WERI-Rb-1 (cell line): ENCODE results near the gene UBE2F.

Source experiments
- DNase-seq: peaks from one replicate; pipeline ENCODE4 v3.0.0-alpha.2; 2020
- H3K27ac ChIP-seq: fragments of 250-450 bp; sonication (Bioruptor Pico); 2 replicates; pipeline ENCODE4 v1.5.1; 2020; ENCODE audit warnings: mild to moderate bottlenecking, moderate library complexity
- H3K27me3 ChIP-seq: fragments of 250-450 bp; sonication (Bioruptor Pico); 2 replicates; pipeline ENCODE4 v1.5.1; 2021; ENCODE audit warnings: mild to moderate bottlenecking, low read depth, moderate library complexity; ENCODE audit not compliant: insufficient read depth, severe bottlenecking
- H3K36me3 ChIP-seq: fragments of 250-450 bp; sonication (Bioruptor Pico); 2 replicates; pipeline ENCODE4 v1.5.1; 2020; ENCODE audit warnings: mild to moderate bottlenecking, moderate library complexity
- H3K4me3 ChIP-seq: 2 replicates; pipeline ENCODE4 v1.5.1; 2011; ENCODE audit warnings: low read depth, mild to moderate bottlenecking, control low read depth, low read length
- H3K9me3 ChIP-seq: fragments of 250-450 bp; sonication (Bioruptor Pico); 2 replicates; pipeline ENCODE4 v1.5.1; 2021; ENCODE audit warnings: mild to moderate bottlenecking, moderate library complexity; ENCODE audit not compliant: severe bottlenecking
- CTCF ChIP-seq: IDR thresholded peaks from 2 replicates; pipeline ENCODE4 v1.5.1; 2011; ENCODE audit warnings: low read depth, mild to moderate bottlenecking, control low read depth, inconsistent platforms, low read length

UBE2F gene

GRCh38 chr2:237922641-237923361 lies 44.0 kb upstream of the UBE2F start:
- H3K27me3 ChIP-seq: no peaks in the 10 kb centered on the region
- H3K36me3 ChIP-seq: no peaks in the 10 kb centered on the region
- TF ChIP-seq CTCF: no peak
- no peak for DNase-seq
- H3K27ac ChIP-seq: no peak overlapping the region
- no peaks in the 10 kb centered on the region for H3K9me3 ChIP-seq
- no peak overlapping the region for H3K4me3 ChIP-seq

- H3K9me3 ChIP-seq: no peaks in the 10 kb centered on the region
- H3K36me3 ChIP-seq: no peaks in the 10 kb centered on the region
- peak overlapping the region; percentile 3; the same call in 1 of the 2 replicates for H3K4me3 ChIP-seq
- peak; percentile 91 for TF ChIP-seq CTCF
- peak; percentile 63 for DNase-seq
- H3K27ac ChIP-seq: no peak overlapping the region; the same call in 1 of the 2 replicates
- no peaks in the 10 kb centered on the region for H3K27me3 ChIP-seq
These were observed 43.2 kb upstream of the UBE2F start for GRCh38 chr2:237923481-237924163.

GRCh38 chr2:237924164-237924534 lies 42.7 kb upstream of the UBE2F start:
- H3K9me3 ChIP-seq: no peaks in the 10 kb centered on the region
- no peak for TF ChIP-seq CTCF
- H3K36me3 ChIP-seq: no peaks in the 10 kb centered on the region
- H3K27ac ChIP-seq: no peak overlapping the region
- DNase-seq: no peak
- H3K4me3 ChIP-seq: no peak overlapping the region
- H3K27me3 ChIP-seq: no peaks in the 10 kb centered on the region

- TF ChIP-seq CTCF: no peak
- no peak for DNase-seq
- H3K9me3 ChIP-seq: peaks cover 9% of the 10 kb centered on the region
These were observed 39.7 kb upstream of the UBE2F start for GRCh38 chr2:237927135-237927534.

GRCh38 chr2:237927986-237928385 lies 38.8 kb upstream of the UBE2F start:
- no peaks in the 10 kb centered on the region for H3K27me3 ChIP-seq
- no peak for TF ChIP-seq CTCF
- H3K36me3 ChIP-seq: no peaks in the 10 kb centered on the region
- H3K9me3 ChIP-seq: peaks cover 9% of the 10 kb centered on the region
- H3K4me3 ChIP-seq: no peak overlapping the region
- no peak overlapping the region for H3K27ac ChIP-seq
- no peak for DNase-seq

More at GRCh38 chr2:237927135-237927534, 39.7 kb upstream of the UBE2F start:
- Histone ChIP-seq H3K4me3 (no peak overlapping the region), H3K27ac (no peak overlapping the region), H3K36me3 (no peaks in the 10 kb centered on the region), H3K27me3 (no peaks in the 10 kb centered on the region)
